Calu3 (cell line): Measurements from ENCODE around the gene HPGD. TPM values are rescaled to one million over a fixed set of nuclear protein-coding genes. Genes with fewer than 3 reads are reported as not detected.

Source experiments
- BruUV-seq: library from RNA; stranded (reverse); fragments of 400-500 nt; replicated peaks from 2 replicates; lab custom pipeline; 2021; lab: Mats Ljungman, UMichigan
- CTCF ChIA-PET: fragments of 300-600 bp; sonication (Branson Sonifier 250); formaldehyde crosslinking; loops from one replicate; lab custom pipeline; 2022; ENCODE audit warnings: antibody characterized with exemption; lab: Charles Lee
- DNase-seq: peaks from one replicate; pipeline ENCODE4 v3.0.0; 2022
- H3K27ac Mint-ChIP-seq: one replicate; pipeline ENCODE4 v1.8.0; 2022; ENCODE audit warnings: mixed read lengths; ENCODE audit not compliant: unreplicated experiment
- H3K27me3 Mint-ChIP-seq: one replicate; pipeline ENCODE4 v1.8.0; 2022; ENCODE audit warnings: mixed read lengths; ENCODE audit not compliant: unreplicated experiment
- H3K36me3 Mint-ChIP-seq: one replicate; pipeline ENCODE4 v1.8.0; 2022; ENCODE audit warnings: mild to moderate bottlenecking, moderate library complexity, mixed read lengths; ENCODE audit not compliant: insufficient read depth, unreplicated experiment
- H3K4me1 Mint-ChIP-seq: one replicate; pipeline ENCODE4 v1.8.0; 2022; ENCODE audit warnings: mild to moderate bottlenecking, low read depth, mixed read lengths; ENCODE audit not compliant: unreplicated experiment
- H3K4me3 Mint-ChIP-seq: one replicate; pipeline ENCODE4 v1.8.0; 2022; ENCODE audit warnings: mild to moderate bottlenecking, low read depth, moderate library complexity, mixed read lengths; ENCODE audit not compliant: unreplicated experiment
- H3K9me3 Mint-ChIP-seq: one replicate; pipeline ENCODE4 v1.8.0; 2022; ENCODE audit warnings: low read depth, mixed read lengths; ENCODE audit not compliant: unreplicated experiment
- intact Hi-C: fragments of 100-400 bp; cut with micrococcal nuclease; formaldehyde crosslinking; loops from one replicate; pipeline ENCODE4 v1.10.0; 2022; ENCODE audit not compliant: unreplicated experiment
- total RNA-seq: library from RNA; stranded (reverse); gene quantifications from 2 replicates; pipeline ENCODE4 v1.2.3, GENCODE V29; 2022
- TF ChIP-seq, protein P1 (sequence below): fragments of 200-600 bp; IDR thresholded peaks from one replicate; pipeline ENCODE4 v1.8.0; 2022; ENCODE audit warnings: antibody characterized with exemption; ENCODE audit not compliant: unreplicated experiment

The HPGD gene
- total RNA-seq, 1 experiment from 2014 or later, result 4.0 TPM

DNA sequence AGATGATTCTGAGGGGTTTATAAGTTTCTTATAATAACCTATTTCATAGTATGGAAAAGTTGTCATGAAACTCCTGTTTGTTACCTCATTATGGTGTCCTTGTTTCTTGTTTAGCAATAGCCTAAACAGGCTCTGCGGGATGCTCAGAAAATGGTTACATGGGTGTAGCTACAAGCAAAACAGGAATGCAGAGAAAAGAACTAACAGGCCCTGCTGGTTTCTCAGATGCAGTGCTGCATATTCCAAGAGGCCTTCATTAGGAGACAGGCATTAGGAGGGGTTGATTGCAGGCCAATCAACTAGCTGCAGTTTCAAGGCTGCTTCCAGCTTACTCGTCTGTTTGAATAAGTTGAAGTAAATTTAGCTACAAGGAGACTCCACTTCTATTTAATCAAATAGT, 37.6 kb upstream of the HPGD start:
- intact Hi-C loops, result no loop called here
- Mint-ChIP-seq H3K4me1 (peaks cover 10% of the 10 kb centered on the region), H3K27ac (no peak overlapping the region), H3K4me3 (no peak overlapping the region), H3K36me3 (no peaks in the 10 kb centered on the region), H3K9me3 (no peaks in the 10 kb centered on the region), H3K27me3 (no peaks in the 10 kb centered on the region)
- no TSS peak for BruUV-seq
- DNase-seq, result no peak
- CTCF ChIA-PET, result no interaction called here
- TF ChIP-seq, protein P1, sequence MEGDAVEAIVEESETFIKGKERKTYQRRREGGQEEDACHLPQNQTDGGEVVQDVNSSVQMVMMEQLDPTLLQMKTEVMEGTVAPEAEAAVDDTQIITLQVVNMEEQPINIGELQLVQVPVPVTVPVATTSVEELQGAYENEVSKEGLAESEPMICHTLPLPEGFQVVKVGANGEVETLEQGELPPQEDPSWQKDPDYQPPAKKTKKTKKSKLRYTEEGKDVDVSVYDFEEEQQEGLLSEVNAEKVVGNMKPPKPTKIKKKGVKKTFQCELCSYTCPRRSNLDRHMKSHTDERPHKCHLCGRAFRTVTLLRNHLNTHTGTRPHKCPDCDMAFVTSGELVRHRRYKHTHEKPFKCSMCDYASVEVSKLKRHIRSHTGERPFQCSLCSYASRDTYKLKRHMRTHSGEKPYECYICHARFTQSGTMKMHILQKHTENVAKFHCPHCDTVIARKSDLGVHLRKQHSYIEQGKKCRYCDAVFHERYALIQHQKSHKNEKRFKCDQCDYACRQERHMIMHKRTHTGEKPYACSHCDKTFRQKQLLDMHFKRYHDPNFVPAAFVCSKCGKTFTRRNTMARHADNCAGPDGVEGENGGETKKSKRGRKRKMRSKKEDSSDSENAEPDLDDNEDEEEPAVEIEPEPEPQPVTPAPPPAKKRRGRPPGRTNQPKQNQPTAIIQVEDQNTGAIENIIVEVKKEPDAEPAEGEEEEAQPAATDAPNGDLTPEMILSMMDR, result no peak

DNA sequence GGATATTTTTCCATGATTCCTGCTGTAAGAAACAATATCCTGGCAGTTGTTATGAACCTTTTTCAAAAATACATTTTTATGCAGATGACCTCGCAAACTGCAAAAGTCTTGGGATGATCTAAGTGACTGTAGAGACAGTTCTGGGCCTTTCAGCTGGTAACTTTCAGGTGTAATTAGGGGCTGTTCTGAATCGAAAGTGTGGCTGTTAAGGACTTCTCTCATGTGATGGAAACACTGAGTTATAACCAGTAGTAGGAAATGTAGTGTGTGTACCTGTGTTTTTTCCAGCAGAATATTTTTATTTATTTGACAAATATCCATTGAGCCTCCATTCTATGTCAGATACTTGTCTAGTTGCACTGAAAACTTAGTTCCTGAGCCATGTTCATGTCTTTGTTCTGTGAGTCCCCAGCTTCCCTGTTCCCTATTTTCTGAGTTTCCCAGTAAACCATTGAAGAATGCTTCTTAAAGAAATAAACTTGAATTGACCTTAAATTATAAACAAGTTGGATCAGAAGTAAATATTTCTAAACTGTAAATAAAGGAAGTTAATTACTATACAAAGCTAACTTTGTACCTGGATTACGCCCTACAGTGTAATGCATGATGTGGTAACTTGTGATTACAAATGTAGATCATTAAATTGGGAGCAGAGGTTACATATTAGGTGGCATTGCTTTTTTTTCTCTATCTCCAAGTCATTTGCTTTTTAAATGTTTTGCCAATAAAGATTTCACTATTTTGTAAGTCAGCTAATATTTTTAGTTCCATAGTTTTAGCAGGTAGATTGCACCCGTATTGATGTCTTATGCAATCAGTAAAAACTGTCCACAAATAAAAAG, 33.7 kb upstream of the HPGD start:
- BruUV-seq, result no TSS peak
- Mint-ChIP-seq H3K4me3 (no peak overlapping the region), H3K9me3 (peaks cover 2% of the 10 kb centered on the region), H3K27ac (peak overlapping the region; percentile 18), H3K27me3 (no peaks in the 10 kb centered on the region), H3K36me3 (no peaks in the 10 kb centered on the region), H3K4me1 (peaks cover 10% of the 10 kb centered on the region)
- CTCF ChIA-PET, result no interaction called here
- intact Hi-C loops, result no loop called here
- TF ChIP-seq, protein P1, result no peak
- DNase-seq, result no peak

GRCh38 chr4:174554231-174554728, 32.0 kb upstream of the HPGD start:
- H3K4me3 Mint-ChIP-seq, result no peak overlapping the region
- peaks cover 2% of the 10 kb centered on the region for H3K9me3 Mint-ChIP-seq
- H3K36me3 Mint-ChIP-seq, result no peaks in the 10 kb centered on the region
- BruUV-seq, result no TSS peak
- H3K27me3 Mint-ChIP-seq, result no peaks in the 10 kb centered on the region
- TF ChIP-seq, protein P1, result no peak
- H3K4me1 Mint-ChIP-seq, result peaks cover 10% of the 10 kb centered on the region
- intact Hi-C loops, result no loop called here
- CTCF ChIA-PET, result no interaction called here
- H3K27ac Mint-ChIP-seq, result no peak overlapping the region
- DNase-seq, result no peak

DNA sequence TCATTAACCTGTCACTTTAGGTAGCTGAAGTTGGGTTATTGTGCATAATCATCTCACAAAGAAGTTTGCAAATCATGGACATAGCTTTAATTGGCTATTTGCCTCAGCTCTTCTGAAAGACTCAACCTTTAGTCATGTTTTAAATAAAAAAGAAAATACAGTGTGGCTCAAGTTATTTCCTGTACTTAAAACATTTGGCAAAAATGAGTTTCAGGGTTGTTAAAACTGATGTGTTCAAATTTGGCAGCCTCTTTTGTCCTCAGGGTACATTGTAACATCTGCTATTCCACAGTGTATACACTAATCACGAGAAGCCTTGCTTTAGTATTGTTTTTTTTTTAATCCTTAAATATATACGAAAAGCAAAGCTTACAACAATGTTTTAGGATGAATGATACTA, 31.5 kb upstream of the HPGD start:
- peaks cover 10% of the 10 kb centered on the region for H3K4me1 Mint-ChIP-seq
- peaks cover 2% of the 10 kb centered on the region for H3K9me3 Mint-ChIP-seq
- no peaks in the 10 kb centered on the region for H3K36me3 Mint-ChIP-seq
- intact Hi-C loops, result no loop called here
- H3K4me3 Mint-ChIP-seq, result no peak overlapping the region
- no peak for DNase-seq
- H3K27ac Mint-ChIP-seq, result no peak overlapping the region
- H3K27me3 Mint-ChIP-seq, result no peaks in the 10 kb centered on the region
- BruUV-seq, result no TSS peak
- TF ChIP-seq, protein P1, result no peak
- CTCF ChIA-PET, result no interaction called here
